Fibroblast of peridontal ligament (primary cell): ENCODE data around the gene GALNT18.

Experiments
- DNase-seq: peaks from one replicate; pipeline ENCODE4 v3.0.0-alpha.2; 2010; ENCODE audit errors: extremely low read depth

The GALNT18 gene

DNA sequence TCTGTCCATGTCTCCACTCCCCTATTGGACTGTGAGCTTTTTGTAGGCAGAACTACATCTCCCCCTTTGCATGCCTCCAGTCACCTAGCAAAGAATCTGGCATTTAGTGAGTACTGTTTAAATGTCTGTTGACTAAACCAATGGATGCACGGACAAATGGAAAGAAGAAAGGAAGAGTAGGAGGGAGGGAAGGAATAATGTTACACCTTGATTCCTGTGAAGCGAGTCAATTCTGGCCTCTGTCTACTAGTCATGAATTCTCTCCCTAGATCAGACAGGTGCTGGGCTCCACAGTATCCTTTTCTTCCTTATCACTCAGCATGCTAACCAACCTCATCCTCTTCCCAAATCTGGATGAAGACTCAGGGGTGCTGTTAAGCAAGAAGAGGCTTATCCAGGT, 33.6 kb downstream of the GALNT18 start:
- no peak for DNase-seq

DNA sequence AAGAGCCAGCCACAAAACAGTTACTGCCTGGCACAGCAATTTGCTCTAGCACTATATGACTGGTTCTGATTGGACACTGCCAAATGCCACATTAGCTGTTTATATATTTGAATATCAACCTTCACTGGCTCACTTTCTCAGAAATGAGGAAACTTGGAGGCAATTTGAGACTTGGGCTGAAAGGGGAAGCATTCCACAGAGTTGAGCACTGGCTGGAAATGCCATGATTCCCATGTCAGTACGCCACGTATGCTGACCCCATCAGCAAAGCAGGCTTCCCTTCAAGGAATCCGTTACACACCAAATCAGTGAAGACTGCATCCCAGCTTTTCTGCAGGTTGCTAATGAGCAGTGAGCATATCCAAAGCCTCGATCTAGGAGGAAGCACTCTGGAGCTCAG, 34.7 kb downstream of the GALNT18 start:
- peak; percentile 1 for DNase-seq

DNA sequence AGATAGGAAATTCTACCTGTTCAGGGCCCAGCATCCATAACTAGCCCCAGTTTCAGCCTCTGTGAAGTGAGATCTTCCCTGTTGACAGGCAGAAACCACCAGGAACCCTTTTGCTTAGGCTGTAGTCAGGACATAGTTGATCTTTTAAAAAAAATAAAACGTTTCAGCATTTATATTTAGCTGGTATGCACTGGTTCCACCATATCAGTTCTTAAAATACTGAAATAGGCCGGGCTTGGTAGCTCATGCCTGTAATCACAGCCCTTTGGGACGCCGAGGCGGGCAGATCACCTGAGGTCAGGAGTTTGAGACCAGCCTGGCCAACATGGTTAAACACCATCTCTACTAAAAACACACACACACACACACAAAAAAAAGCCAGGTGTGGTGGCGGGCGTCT, 35.3 kb downstream of the GALNT18 start:
- no peak for DNase-seq

DNA sequence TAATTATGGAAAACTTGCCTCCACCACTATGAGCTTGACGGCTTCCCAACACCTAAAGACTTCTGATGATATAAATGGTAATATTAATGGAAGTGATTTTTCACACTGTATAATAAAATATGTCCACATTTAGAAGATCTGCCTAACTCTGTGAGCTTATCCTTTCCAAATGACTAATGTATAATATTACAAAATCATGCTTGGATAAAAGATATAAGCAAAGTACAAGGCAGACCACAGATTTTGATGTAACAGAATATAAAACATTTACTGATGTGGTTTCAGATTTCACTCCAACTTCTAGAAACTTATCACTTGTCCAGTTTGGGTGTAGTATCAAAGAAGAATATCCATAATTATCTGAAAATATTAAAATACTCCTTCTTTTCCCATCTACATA, 36.9 kb downstream of the GALNT18 start:
- DNase-seq, result peak; percentile 12

DNA sequence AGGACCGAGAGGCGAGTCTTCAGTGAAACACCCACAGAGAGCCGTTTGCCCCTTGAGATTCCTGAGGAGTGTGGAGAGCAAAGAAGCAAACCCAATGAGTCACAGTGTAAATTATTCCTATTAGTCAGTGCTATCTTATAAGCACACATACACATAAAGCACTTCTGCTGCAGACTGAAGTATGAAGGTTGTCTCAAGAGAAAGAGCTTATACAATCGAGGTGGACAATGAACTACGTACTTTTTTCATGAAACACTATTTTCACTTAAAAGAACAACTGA, 37.3 kb downstream of the GALNT18 start:
- peak; percentile 35 for DNase-seq

DNA sequence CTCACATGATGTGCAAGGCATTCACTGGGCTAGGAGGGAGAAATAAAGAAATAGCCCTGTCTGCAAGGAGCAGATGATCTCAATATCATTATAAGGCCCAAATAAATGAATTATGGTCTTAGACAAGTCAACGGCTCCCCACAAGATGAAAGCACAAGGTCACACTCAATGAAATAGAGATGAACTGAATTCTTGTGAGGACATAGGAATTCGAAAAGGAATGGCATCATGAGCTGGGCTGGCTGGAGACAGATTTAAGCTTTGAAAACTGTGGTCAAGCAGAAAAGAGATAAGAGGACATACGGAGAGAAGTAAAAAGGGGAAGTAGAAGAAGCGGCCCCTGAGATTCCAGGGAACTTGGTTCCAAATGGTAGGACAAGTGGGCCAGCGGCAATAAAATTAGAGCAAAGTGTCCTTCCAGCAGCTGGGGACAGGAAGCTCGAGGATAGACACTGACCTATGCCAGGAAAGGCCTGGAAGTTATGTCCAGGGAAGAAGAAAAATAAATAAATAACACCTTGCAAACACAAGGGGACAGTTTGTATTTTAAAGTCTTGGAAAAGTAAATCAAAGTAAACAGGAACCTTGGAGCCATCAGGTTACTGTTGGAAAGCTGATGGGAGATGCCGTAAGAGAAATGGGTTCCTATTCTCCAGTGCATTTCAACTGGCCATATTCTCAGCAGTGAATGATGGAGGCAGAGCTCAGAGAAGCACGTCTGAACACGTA, 37.8 kb downstream of the GALNT18 start:
- no peak for DNase-seq

DNA sequence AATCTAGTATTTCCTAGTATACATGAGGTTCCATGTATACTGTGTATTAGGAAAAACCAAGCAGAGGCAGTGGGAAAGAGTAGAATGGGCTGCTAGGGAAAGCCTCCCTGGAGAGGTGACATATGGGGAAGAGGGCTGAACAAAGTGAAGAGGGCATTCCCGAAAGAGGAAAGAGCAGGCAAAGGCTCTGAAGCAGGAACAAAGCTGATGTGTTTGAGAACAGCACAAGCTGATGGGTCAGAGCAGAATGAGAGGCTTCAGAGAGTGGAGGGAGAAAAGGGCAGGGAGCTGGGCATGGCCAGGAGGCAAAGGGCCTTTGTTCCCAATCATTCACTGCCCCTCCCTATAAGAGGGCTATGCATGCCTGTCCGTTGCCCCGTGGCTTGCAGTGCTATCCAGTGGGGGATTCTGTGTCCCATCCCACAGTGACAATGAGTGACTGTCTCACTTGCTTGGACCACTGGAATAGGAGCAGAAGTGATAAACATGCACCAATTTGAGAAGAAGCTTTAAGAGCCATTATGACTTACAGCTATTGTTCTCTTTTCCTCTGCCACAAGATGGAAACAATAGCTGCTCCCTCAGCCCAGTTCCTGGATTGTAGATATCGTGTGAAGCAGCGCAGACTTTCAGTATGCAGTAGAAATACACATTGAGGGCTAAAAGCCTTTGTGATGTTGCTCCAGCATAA, 39.6 kb downstream of the GALNT18 start:
- DNase-seq, result no peak

DNA sequence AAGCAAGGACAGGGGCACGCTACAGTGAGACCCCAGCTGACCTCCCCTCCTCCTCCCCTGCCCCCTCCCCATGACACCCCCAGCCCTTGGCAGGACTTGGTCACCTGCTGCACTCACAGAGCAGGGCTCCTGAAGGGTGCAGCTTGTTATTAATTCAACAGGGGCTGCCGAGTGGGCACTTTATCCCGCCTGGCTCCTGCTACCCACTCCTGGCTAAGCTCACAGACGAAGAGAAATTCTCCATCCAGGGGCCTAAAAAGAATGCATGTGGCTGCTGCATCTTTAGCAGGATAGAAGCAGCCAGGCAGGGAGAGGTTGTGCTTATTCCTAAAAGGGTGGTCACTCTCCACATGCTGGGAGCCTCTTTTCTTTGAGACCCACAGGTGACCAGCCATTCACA, 40.3 kb downstream of the GALNT18 start:
- DNase-seq, result no peak

DNA sequence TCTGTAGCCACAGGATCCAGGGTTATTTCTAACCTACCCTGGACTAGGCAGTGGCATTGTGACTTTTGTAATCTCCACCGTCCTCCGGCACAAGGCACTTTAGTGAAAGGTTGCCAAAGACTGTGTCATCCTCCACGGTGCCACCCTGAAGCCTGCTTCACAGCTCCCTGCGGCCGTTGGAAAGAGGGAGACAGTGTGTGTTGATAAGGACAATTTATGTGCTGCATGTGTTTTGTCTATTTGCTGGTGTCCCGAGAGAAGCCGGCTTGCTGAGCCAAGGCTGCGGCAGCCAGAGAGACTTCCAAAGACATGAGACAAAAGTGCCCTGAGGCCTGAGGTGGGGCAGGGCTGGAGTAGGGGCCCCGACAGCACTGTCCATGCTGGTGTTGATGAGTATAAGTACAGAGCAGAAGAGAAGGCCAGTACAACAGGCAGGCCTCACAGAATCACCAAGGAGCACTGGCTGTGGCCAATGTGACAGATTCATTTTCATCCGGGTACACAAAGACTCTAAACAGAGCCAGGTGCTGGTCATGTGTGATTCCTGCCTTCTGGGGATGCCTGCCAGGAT, 40.9 kb downstream of the GALNT18 start:
- no peak for DNase-seq

DNA sequence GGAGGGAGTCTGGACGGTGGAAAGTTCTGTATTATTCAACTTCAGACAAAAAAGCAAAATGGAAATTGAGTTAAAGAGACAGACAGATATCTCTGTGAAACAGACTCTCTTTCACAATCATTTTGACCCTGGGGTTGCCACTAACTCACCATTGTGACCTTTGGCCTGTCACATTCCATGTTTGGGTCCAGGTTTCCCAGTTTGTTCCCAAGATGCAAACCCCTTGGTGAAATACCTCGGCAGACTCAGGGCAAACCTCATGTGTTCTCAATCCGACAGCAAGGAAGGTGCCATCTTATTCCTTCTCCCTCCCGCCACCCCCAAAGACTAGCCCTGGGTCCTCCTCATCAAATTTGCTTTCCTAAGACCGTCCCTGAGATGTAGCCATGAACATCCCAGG, 41.8 kb downstream of the GALNT18 start:
- no peak for DNase-seq

DNA sequence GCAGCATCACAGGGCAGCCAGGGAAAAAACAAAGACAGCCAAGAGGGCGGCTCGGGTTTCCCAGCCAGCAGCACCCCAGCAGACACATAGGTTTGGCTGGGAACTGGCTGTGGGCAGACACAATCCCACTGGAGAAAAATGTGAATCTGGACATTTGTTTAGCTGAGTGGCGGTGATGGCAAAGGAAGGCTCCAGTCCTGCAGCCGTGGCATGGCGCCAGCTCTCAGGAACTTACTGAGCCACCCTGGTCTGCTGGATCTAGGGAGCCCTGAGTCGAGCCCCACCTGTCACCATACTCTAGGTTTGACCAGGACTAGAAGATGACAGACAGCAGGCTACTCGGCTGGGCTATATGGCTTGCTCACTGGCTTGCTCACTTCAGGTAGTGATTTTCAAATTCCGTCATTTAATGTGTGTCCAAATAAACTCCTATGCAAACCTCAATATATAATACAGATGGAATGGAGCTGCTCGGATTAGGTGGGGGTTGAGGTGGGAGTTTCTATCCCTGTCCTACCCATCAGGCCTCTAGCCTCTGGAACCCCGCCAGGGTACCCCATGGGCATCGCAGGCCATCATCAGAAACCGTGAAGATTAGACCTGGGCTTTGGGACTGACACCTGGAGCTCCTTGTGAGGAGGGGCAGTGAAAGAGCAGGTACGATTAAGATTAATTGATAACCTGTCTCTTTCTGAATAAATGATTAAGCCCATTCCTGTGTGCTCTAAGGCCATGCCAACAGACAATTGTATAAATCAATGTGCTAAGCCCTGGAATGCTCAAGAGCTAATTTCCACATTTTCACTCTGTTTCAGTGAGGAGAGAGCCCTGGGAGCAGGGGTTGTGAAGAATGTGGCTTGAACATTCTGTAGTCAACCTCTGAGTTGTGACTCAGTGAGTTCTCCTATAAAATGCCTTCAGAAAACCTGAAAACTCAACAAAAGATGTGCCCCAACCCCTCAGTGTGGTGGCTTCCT, 42.5 kb downstream of the GALNT18 start:
- no peak for DNase-seq

DNA sequence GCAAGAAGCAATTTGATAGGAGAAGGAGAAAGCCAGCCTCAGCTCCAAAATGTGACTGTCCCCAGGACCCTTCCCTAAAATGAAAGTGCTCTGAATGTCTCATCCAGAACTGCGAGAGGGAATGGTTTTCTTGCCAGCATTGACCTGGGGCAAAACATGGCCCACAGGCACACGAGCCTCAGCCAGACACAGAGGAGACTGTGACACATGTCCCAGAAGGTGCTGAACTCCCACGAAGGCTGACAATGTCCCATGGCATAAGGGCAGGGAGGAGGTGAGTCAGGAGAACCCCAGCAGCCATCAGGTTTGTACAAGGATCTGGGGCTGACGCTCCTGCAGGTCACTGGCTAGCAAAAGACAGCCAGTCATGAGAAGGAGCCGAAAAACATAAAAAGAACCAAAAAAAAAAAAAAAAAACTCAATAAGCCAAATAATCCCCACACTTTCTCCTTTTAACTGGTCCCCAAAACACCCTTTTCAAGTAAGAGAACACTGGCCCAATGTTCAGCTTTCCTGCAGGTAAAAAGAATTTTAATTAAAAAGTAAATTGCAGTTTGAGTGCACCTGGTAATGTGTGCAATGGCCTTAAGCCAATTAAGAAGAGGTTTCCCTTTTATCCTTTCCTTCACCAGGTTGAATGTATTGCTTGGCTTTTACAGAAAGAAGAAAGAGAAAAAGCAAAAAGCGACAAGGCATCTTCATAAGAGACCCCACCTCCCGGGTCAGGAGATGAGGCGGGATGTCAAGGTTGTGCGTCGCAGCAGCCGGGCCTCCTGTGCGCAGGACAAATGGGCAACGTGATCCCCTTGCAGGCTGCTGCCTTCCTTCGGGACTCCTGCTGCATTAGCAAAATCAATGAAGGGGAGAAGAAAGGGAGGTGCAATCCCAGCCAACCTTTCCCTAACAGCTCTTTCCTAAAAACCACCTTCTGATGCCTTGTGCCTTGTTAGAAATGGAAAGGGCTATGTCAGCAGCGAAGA, 43.6 kb downstream of the GALNT18 start:
- DNase-seq, result no peak

DNA sequence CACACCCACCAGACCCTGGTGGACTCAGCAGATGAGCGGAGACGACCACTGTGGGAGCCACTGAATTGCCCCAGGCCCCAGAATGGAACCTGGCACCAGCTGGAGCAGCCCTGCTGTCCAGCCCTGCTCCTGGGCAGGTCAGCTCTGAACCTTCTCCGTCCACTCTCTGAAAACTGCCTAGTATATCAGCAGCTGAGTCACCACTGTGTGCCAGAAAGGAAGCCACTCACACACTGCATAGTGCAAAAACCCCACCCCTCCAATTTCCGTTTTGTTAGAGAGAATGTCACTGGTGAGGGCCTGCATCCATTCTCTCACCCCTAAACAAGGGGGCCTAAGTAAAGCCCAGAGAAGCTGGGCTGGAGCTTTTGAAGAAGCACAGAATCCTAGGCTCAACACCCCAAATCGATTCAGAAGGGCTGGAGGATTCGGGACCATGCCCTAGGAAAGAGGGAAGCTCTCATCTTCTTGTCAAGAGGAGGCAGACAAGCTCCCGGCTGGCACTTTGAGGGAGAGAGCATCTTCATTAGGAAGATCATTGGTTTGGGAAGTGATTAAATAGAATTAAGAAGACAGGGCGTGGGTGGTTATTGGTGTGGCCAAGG, 44.5 kb downstream of the GALNT18 start:
- no peak for DNase-seq

DNA sequence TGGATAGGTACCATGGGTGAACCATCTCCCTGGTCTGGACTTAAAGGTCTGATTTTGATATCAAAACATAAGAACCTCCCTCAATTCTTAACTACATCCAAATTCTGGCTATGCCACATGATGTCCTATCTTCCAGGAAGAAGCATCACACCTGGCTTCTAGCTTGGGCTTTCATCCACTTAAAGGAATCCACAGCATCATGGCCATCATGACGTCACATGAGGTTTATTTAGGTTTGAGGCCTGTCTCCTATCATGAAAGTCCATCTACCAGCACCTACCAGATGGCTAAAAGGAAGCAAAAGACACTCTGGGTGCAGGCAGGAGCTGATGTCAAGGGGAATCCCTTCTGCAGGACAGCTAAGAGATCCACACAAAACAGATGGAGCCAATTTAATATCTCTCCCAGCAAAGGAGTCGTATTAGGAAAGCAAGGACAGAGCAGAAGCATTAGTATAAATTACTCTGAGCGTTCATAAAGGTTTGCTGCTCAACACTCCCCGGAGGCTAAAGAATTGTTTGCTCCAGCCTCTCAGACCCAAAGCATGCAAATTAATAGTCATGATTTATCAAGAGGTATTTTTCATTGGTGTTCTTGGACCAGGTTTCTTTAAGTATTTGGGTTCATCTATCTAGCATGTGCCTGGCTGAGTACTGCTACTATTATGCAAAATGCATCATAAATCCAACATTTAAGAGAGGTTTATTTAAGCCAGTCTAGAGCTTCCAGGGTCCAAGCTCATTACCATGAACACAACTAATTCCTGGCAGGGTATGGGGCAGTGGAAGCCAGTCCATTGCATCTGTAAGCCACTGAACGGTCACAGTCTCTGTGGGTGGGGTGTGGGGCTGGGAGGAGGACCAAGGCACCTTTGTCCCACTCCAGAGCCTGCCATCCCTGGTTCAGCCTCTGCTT, 47.2 kb downstream of the GALNT18 start:
- DNase-seq, result no peak

DNA sequence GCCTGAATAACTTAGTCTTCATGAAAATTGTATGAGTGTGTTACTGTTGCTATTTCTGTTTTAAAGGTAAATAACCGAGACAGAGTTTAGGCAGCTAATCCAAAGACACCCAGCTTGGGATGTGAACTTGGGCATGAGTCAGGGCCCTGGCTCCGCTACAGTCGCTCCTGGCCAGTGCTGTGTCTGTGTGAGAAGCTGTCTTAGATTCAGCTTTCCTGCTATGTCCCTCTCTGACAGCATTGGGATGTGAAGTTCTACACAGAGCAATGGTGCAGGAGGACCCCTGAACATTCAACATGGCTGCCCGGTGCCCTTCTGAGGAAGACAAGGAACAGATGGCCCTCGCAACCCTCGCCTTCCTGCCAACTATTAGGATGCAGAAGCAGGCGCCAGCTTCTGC, 49.4 kb downstream of the GALNT18 start:
- no peak for DNase-seq

DNA sequence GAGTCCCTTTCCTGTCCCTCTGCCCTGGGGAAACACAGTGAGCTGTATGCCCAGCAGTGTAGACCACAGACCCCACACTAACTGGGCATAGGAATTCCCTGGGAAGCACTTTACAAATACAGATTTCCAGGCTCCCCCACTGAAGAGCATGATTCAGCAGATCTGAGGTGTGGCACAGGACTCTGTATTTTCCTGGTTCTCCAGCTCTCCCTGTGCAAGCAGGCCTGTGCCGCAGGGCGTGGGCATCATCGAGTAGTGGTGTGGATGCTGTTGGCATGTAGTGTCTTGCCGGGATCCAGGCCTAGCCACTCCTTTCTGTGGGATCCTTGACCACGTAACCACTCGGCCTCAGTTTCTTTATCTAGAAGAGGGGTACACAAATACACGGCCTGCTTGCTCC, 49.9 kb downstream of the GALNT18 start:
- no peak for DNase-seq

DNA sequence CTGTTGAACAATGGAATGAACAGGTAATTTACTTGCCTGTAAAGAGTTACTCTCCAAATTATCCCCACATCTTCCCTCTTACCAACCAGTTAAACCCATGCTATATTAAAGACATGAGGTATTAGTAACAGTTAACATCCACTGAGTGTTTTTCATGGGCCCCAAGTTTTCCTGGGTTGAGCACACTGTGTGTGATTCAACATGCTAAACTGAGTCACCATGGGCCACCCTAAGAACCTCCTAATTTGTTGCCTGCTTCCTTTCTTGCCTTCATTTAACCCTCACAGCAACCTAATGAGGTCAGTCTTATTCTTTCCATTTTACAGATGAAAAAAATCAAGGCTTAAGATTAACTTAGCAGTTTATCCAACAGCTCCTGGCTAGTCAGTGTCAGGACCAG, 51.0 kb downstream of the GALNT18 start:
- DNase-seq, result no peak

DNA sequence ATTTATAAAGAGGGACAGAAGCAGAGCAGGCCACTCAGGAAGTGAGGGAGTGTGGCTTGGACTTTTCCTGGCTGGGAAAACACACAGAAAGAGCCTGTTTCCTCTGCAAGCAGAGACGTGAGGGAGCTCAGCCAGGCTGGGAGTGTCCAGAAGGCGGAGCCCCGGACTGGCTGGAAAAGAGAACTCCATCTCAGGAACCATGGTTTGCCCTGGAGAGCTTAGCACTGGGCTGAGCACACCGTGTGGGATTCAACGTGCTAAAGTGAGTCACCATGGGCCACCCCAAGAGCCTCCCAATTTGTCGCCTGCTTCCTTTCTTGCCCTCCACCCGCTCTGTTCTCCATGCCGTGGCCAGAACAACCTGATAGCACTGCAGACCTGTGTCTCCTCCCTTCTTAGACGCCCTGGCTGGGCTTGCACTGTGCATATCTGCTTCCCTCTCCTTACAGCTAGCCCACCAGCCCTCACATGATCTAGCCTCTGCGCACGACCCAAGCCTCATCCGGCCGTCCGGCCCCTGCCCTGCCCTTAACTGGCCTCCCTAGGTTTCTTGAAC, 51.8 kb downstream of the GALNT18 start:
- no peak for DNase-seq

DNA sequence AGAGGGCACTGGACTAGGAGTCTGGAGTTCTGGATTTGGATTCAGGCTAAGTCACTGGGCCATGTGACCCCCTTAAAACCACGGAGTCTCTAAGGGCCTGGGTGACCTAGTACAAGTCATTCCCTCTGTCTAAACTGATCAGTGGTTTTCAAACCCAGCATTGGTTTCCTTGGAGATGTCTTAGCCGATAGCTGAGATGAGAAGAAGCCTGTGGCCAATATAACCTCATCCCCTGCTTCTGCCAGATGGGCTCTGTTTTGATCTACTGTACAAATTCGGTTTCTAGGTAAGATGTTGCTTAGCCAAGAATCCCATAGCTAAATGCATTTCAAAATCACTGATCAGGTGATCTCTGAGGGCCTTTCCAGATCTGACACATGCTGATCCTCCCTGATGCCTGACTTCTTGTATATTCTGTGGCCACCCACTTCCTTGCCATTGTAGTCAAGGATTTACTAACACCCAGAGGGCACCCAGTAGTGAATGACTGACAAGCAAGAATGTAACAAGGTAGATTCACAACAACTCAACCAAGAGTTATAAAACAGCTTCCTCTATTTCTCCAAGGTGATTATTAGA, 53.1 kb downstream of the GALNT18 start:
- no peak for DNase-seq
